Stimulated activated CD4-positive, alpha-beta T cell treated with anti-CD3 and anti-CD28 coated beads, Interleukin-15, amount 100 ng/mL, for 1 hour (primary cell): ENCODE measurements around the gene ACACB.

Experiments used
- DNase-seq, 2 donors: peaks; one replicate each; pipeline ENCODE4 v3.0.0-alpha.2; 2020; ENCODE audit warnings: low read depth in 1 of 2, low spot score in 1 of 2

The ACACB gene

GRCh38 chr12:109115758-109116610, at the start of gene ACACB:
Gene ACACB (plus strand): TSS chr12:109116587. CDS start chr12:109139406, 22,819 bp downstream.
- DNase-seq, result no peak

- DNase-seq, result no peak
These were observed 46.8 kb upstream of the ACACB start for GRCh38 chr12:109069307-109070271.

DNA sequence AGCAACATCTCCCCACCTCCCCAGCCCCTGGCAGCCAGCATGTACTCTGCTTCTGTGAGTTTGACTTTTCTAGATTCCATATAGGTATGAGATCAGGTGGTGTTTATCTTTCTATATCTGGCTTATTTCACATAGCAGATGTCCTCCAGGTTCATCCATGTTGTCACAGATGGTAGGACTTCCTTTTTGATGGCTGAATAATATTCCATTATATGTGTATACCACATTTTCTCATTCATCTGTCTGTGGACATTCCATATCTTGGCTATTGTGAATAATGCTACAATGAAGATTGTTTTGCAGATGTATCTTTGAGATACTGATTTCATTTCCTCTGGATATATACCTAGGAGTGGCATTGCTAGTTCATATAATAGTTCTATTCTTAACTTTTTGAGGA, 41.5 kb upstream of the ACACB start:
- no peak for DNase-seq

GRCh38 chr12:109082751-109083150, 33.6 kb upstream of the ACACB start:
- no peak for DNase-seq

DNA sequence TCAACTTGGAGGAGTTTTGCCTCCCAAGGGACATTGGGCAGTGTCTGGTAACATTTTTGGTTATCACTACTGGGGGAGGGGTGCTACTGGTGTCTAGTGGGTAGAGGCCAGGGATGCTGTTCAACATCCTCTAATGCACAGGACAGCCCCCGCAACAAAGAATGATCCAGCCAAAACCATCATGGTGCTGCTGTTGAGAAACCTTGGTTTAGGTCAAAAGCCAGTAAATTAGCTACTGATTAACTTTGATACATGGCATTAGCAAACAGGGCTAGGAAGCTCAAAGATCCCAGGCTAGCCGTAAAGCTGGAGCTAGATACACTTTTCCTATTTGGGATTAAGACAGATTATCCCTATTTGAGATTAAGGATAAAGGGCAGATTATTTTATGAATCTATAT, 32.0 kb upstream of the ACACB start:
- DNase-seq, result no peak

DNA sequence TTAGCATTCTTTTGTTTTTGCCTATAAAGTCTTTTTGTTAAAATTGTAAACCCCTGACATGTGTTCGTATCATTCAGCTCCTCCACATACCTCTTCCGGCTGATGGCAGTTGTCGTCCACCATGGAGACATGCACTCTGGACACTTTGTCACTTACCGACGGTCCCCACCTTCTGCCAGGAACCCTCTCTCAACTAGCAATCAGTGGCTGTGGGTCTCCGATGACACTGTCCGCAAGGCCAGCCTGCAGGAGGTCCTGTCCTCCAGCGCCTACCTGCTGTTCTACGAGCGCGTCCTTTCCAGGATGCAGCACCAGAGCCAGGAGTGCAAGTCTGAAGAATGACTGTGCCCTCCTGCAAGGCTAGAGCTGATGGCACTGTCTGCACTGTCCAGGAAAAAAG, 30.8 kb upstream of the ACACB start:
- DNase-seq, result no peak

- DNase-seq, result no peak
These were observed 29.1 kb upstream of the ACACB start for GRCh38 chr12:109087250-109087649.

DNA sequence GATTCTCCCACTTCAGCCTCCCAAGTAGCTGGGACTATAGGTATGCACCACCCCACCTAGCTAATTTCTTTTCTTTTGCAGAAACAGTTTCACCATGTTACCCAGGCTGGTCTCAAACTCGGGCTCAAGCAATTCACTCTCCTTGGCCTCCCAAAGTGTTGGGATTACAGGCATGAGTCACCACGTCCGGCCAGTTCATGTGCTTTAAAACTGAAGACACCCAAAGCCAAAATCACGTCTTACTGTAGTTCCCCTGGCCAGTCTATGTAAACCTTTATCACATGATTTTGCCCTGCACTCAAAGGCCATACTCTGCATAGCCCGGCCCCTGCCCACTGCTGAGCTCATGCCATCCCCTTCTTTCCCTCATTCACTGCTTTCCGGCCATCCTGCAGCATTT, 27.6 kb upstream of the ACACB start:
- no peak for DNase-seq

GRCh38 chr12:109089683-109090082, 26.7 kb upstream of the ACACB start:
- no peak for DNase-seq

- DNase-seq, result no peak
These were observed 23.8 kb upstream of the ACACB start for GRCh38 chr12:109092497-109093021.

DNA sequence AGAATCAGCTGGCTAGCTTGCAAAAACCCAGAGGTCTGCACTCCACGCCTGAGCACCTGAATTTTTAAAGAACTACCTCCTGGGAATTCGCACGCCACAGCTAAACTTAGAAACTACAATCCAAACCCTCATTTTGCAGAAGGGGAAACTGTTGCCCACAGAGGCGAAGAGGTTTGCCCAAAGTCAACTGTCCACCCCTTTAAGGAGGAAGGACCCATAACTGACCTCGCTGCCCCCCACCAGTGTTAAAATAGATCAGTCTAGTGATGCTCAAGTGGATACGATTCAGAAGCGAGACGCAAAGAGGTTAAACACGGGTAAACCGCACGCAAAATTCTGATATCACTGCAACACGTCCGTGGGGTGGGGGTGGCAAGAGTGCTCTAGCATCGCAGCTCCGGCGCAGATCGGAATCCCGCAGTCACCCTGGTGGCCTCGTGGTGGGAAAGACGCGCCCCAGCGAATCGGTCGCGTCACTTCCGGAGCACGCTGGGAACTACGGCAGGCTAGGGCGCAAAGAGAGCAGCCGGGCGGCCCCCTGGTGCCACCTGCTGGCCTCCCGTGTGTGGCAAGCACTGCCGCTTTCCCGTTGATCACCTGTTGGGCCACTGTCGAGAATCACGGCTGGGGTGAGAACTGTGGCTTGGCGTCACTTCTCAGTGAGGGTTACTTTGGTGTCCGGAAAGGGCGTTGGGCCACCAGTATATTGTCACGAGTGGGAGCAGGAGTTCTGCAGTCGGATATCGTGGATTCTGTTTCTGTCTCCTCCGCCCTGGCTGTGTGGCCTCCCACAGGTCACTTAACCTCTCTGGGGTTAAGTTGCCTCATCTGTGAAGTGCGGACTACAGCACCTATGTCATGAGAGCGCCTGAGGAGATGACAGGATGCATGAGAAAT, 23.1 kb upstream of the ACACB start, which contains the start of gene ALKBH2:
Gene ALKBH2 (minus strand): TSS at position 451 of the 897 bp plus-strand sequence. CDS start 686 bp downstream, outside the sequence.
- DNase-seq, result peak; percentile 88 to 91

DNA sequence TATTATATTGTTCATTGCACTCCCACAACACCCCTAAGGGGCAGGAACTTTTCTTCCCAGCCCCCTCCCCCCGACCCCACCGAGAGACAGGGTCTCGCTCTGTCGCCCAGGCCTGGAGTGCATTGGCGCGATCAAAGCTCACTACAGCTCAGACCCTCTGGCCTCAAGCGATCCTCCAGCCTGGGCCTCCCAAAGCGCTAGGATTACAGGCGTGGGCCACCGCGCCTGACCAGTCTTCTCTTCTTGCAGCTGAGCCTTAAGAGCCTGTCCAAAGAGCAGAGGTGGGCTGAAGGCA, 19.3 kb upstream of the ACACB start:
- no peak for DNase-seq

GRCh38 chr12:109097435-109098182, 18.8 kb upstream of the ACACB start, which contains the start of gene UNG:
Gene UNG (plus strand): TSS chr12:109097597. CDS start chr12:109097680, 83 bp downstream.
- peak; percentile 94 to 95 for DNase-seq

DNA sequence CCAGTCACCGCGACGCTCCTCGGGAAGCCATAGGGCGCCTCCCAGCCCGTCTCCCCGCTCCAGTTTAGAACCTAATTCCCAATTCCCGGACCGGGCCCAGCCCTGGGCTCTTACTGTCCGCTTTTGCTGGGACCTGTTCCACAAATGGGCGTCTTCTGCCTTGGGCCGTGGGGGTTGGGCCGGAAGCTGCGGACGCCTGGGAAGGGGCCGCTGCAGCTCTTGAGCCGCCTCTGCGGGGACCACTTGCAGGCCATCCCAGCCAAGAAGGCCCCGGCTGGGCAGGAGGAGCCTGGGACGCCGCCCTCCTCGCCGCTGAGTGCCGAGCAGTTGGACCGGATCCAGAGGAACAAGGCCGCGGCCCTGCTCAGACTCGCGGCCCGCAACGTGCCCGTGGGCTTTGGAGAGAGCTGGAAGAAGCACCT, 18.2 kb upstream of the ACACB start:
- no peak for DNase-seq

DNA sequence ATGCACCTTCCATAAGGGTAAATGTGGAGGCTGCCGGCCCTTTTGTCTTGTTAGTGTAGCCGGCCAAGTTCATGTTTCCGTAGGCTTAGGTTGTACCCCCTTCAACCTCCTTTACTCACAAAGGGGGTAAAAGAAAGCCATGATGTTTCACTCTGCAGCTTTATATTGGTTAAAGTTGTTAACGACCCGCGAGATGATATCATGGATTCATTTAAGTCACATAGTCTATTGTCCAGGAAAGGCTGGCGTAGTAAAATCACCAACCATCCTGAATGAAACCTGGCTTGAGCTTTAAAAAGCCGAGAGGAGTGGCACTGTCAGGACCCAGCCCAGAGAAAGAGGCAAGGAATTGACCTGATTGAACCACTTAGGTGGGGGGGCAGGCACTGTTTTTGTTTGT, 17.7 kb upstream of the ACACB start:
- DNase-seq, result no peak

DNA sequence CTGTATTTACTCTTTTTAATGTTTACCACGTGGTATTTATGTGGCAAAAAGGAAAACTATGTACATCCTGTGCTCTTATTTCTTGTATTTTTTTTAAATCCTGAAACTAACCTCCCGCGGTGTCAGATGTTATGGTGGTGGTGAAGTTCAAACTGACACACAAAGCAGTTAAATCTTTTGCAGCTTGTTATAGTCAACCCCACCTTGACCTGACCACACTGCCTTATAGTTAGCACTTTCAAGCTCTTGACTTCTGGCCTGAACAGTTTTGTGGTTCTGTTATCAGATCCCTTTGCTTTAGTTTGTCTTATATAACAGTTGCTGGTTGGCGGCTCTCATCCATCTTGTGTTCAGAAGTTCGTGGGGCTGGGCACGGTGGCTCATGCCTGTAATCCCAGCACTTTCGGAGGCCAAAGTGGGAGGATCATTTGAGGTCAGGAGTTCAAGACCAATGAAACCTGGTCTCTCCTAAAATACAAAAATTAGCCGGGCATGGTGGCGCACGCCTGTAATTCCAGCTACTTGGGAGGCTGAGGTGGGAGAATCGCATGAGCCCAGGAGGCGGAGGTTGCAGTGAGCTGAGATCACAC, 16.9 kb upstream of the ACACB start:
- DNase-seq, result no peak

- no peak for DNase-seq
These were observed 15.6 kb upstream of the ACACB start for GRCh38 chr12:109100741-109101140.

GRCh38 chr12:109102491-109102890, 13.9 kb upstream of the ACACB start:
- DNase-seq, result no peak

DNA sequence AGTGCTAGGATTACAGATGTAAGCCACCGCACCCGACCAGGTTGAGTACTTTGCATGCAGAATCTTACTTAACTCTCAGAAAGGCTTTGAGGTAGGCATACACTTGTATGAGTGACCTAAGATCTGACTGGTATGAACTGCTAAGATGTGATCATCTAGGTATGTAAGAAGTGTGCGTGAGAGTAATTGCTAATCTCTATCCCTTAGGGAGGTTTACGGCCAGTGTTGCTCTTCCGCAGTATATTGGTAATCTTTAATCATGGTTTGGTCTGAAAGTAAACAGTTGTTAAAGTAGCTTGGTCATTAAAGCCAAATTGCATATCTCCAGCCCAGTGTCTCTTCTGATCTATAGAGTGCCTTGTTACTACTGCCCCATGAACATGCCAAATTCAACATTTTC, 11.2 kb upstream of the ACACB start:
- no peak for DNase-seq
